SK-N-SH (cell line): ENCODE data around the gene ATP6V0E2. TPM values are rescaled to one million over a fixed set of nuclear protein-coding genes. Genes with fewer than 3 reads are reported as not detected.

Source experiments
- CTCF ChIA-PET: fragments of 300-600, 350-600 bp; formaldehyde crosslinking; extraction: SDS; loops from one replicate; lab custom pipeline; 2021; lab: Yijun Ruan, JAX
- POLR2A ChIA-PET: fragments of 350-600 bp; sonication (Branson Sonifier 250); formaldehyde crosslinking; extraction: SDS; loops from one replicate; lab custom pipeline; 2020; ENCODE audit warnings: antibody characterized with exemption, inconsistent platforms; lab: Yijun Ruan, JAX
- DNase-seq: peaks from one replicate; pipeline ENCODE4 v3.0.0; 2012
- H2AFZ ChIP-seq: fragments of 200-600 bp; sonication (generic); 2 replicates; pipeline ENCODE4 v1.8.1; 2016; ENCODE audit warnings: antibody characterized with exemption, mild to moderate bottlenecking, low read depth
- H3F3A ChIP-seq: fragments of 200-600 bp; sonication (generic); replicated peaks from 2 replicates; pipeline ENCODE3; 2016; ENCODE audit warnings: antibody characterized with exemption, mild to moderate bottlenecking; ENCODE audit not compliant: insufficient read depth
- H3K27ac ChIP-seq, 2 experiments: fragments of 200-500 bp in 1 of 2; fragments of 200-600 bp in 1 of 2; sonication (Bioruptor generic) in 1 of 2; sonication (generic), shearing (Covaris generic) in 1 of 2; 2 replicates each; pipeline versions ENCODE4 v1.5.1 to v1.6.1; 2014 to 2016; ENCODE audit warnings: low read depth in 2 of 2, inconsistent platforms in 1 of 2, low read length in 1 of 2, mild to moderate bottlenecking in 1 of 2, mixed read lengths in 1 of 2
- H3K27me3 ChIP-seq: fragments of 200-600 bp; sonication (generic), shearing (Covaris generic); 2 replicates; pipeline ENCODE4 v1.6.1; 2016; ENCODE audit warnings: mixed run types; ENCODE audit not compliant: insufficient read depth
- H3K36me3 ChIP-seq, 2 experiments: fragments of 200-500 bp in 1 of 2; fragments of 200-600 bp in 1 of 2; sonication (Bioruptor generic) in 1 of 2; sonication (generic) in 1 of 2; replicated peaks in 1 of 2; 2 replicates each; pipeline versions ENCODE3 to v1.5.1; 2014 to 2016; ENCODE audit warnings: low read length in 1 of 2, mild to moderate bottlenecking in 1 of 2; ENCODE audit not compliant: insufficient read depth in 2 of 2, control insufficient read depth in 1 of 2
- H3K4me1 ChIP-seq, 2 experiments: fragments of 200-500 bp in 1 of 2; fragments of 200-600 bp in 1 of 2; sonication (Bioruptor generic) in 1 of 2; sonication (generic), shearing (Covaris generic) in 1 of 2; 2 replicates each; pipeline versions ENCODE4 v1.5.1 to v1.6.1; 2014 to 2016; ENCODE audit warnings: low read depth in 1 of 2, low read length in 1 of 2, mixed run types in 1 of 2; ENCODE audit not compliant: insufficient read depth in 2 of 2, control insufficient read depth in 1 of 2
- H3K4me2 ChIP-seq: fragments of 200-600 bp; sonication (generic), shearing (Covaris generic); 2 replicates; pipeline ENCODE4 v1.6.1; 2017; ENCODE audit warnings: mixed run types
- H3K4me3 ChIP-seq, 2 experiments: fragments of 200-500 bp in 1 of 2; fragments of 200-600 bp in 1 of 2; sonication (Bioruptor generic) in 1 of 2; sonication (generic), shearing (Covaris generic) in 1 of 2; 2 replicates each; pipeline versions ENCODE4 v1.5.1 to v1.8.1; 2014 to 2016; ENCODE audit warnings: low read depth in 2 of 2, inconsistent platforms in 1 of 2, low read length in 1 of 2, mild to moderate bottlenecking in 1 of 2, mixed read lengths in 1 of 2, moderate library complexity in 1 of 2
- H3K79me2 ChIP-seq: fragments of 200-600 bp; sonication (generic); 2 replicates; pipeline ENCODE4 v1.8.1; 2017; ENCODE audit warnings: mild to moderate bottlenecking; ENCODE audit not compliant: insufficient read depth
- H3K9ac ChIP-seq: fragments of 200-600 bp; sonication (generic); 2 replicates; pipeline ENCODE4 v1.6.1; 2017; ENCODE audit warnings: mixed run types
- H3K9me2 ChIP-seq: fragments of 200-600 bp; sonication (generic); 2 replicates; pipeline ENCODE4 v1.6.1; 2017; ENCODE audit warnings: mixed run types
- H3K9me3 ChIP-seq: fragments of 200-600 bp; sonication (generic); 2 replicates; pipeline ENCODE4 v1.6.1; 2017; ENCODE audit warnings: mixed run types, mild to moderate bottlenecking, moderate library complexity
- H4K20me1 ChIP-seq: fragments of 200-600 bp; sonication (generic); 2 replicates; pipeline ENCODE4 v1.6.1; 2017; ENCODE audit warnings: mild to moderate bottlenecking, mixed run types; ENCODE audit not compliant: insufficient read depth
- CTCF ChIP-seq: fragments of 200-600 bp; sonication (generic); IDR thresholded peaks from 2 replicates; pipeline ENCODE4 v1.6.1; 2017; ENCODE audit warnings: antibody characterized with exemption, mild to moderate bottlenecking, moderate library complexity
- ELF1 ChIP-seq: IDR thresholded peaks from 2 replicates; pipeline ENCODE4 v1.4.0; 2012
- FOSL2 ChIP-seq: IDR thresholded peaks from 2 replicates; pipeline ENCODE4 v1.4.0; 2012; ENCODE audit warnings: low read depth, mild to moderate bottlenecking, moderate library complexity, borderline replicate concordance
- FOXM1 ChIP-seq: IDR thresholded peaks from 2 replicates; pipeline ENCODE4 v1.4.0; 2012; ENCODE audit warnings: low read depth, mild to moderate bottlenecking
- GABPA ChIP-seq: IDR thresholded peaks from 2 replicates; pipeline ENCODE4 v1.4.0; 2012; ENCODE audit warnings: low read depth, mild to moderate bottlenecking
- GATA2 ChIP-seq: sonication (generic); formaldehyde crosslinking; IDR thresholded peaks from 2 replicates; pipeline ENCODE4 v1.5.0; 2020; ENCODE audit warnings: mild to moderate bottlenecking, missing genetic modification reagents
- MEF2A ChIP-seq: IDR thresholded peaks from 2 replicates; pipeline ENCODE4 v1.4.0; 2012; ENCODE audit warnings: low read depth, borderline replicate concordance
- MXI1 ChIP-seq: IDR thresholded peaks from 2 replicates; pipeline ENCODE4 v1.6.1; 2012; ENCODE audit warnings: mild to moderate bottlenecking, low read depth, low read length, improper control_type of control experiment
- NFIC ChIP-seq: IDR thresholded peaks from 2 replicates; pipeline ENCODE4 v1.4.0; 2012; ENCODE audit warnings: borderline replicate concordance
- NRF1 ChIP-seq: IDR thresholded peaks from 2 replicates; pipeline ENCODE4 v1.6.1; 2012; ENCODE audit warnings: low read depth, mild to moderate bottlenecking, low read length
- RAD21 ChIP-seq: IDR thresholded peaks from 2 replicates; pipeline ENCODE4 v1.6.1; 2012; ENCODE audit warnings: mild to moderate bottlenecking, low read length
- REST ChIP-seq: IDR thresholded peaks from 2 replicates; pipeline ENCODE4 v1.6.1; 2012; ENCODE audit warnings: mild to moderate bottlenecking, low read depth, low read length, moderate library complexity
- SMC3 ChIP-seq: IDR thresholded peaks from 2 replicates; pipeline ENCODE4 v1.6.1; 2012; ENCODE audit warnings: low read depth, low read length, improper control_type of control experiment
- TCF12 ChIP-seq: IDR thresholded peaks from 2 replicates; pipeline ENCODE4 v1.4.0; 2012
- USF1 ChIP-seq: IDR thresholded peaks from 2 replicates; pipeline ENCODE4 v1.4.0; 2012; ENCODE audit warnings: low read depth, borderline replicate concordance
- USF2 ChIP-seq: fragments of 150-350 bp; IDR thresholded peaks from 2 replicates; pipeline ENCODE4 v1.6.1; 2017; ENCODE audit warnings: antibody characterized with exemption, low read length, low read depth, borderline replicate concordance
- YY1 ChIP-seq: IDR thresholded peaks from 2 replicates; pipeline ENCODE4 v1.4.0; 2012; ENCODE audit warnings: low read depth, mild to moderate bottlenecking
- ZBTB33 ChIP-seq: IDR thresholded peaks from 2 replicates; pipeline ENCODE4 v1.4.0; 2012; ENCODE audit warnings: low read depth, borderline replicate concordance
- WGBS: methylation state at CpG from one replicate; pipeline ENCODE4 v1.1.6; 2017; ENCODE audit warnings: low lambda C conversion rate; 5-methylcytosine and 5-hydroxymethylcytosine counted together
- polyA plus RNA-seq, 3 experiments: library from polyadenylated mRNA; depleted of rRNA; stranded (reverse); fragments of >200 nt; gene quantifications; 2 replicates each; pipeline ENCODE4 v1.2.3, GENCODE V29; 2012

Gene ATP6V0E2
- polyA plus RNA-seq, 1 of the 3 experiments (the other 2 are of a cell fraction), result 49.6 TPM

- no peak overlapping the region for H3K4me3 ChIP-seq
- H3F3A ChIP-seq, result no peaks in the 10 kb centered on the region
- H3K27me3 ChIP-seq, result no peaks in the 10 kb centered on the region
- H3K4me2 ChIP-seq, result no peak overlapping the region
- no peak for DNase-seq
- ChIA-PET CTCF (interaction anchor here (1.1 to 2.1 kb wide), 7 partner anchors 11 to 109 kb away, joined by 3 to 8 read pairs (median 5); no protein-coding TSS in a partner anchor), POLR2A (interaction anchor here (0.8 to 1.2 kb wide), 2 partner anchors 11 to 13 kb away, joined by 3 read pairs; partner anchors contain the start of gene ZNF862)
- no peaks in the 10 kb centered on the region for H3K79me2 ChIP-seq
- no peak overlapping the region for H3K27ac ChIP-seq
- no peaks in the 10 kb centered on the region for H3K9me2 ChIP-seq
- no peak for TF ChIP-seq NRF1
- no peak for TF ChIP-seq MXI1
- no peak for TF ChIP-seq RAD21
- no peak for TF ChIP-seq MEF2A
- TF ChIP-seq CTCF, result no peak
- no peak for TF ChIP-seq GABPA
- no peak for TF ChIP-seq FOSL2
- no peak for TF ChIP-seq FOXM1
- no peak for TF ChIP-seq YY1
- TF ChIP-seq USF1, result no peak
- TF ChIP-seq USF2, result no peak
- no peak for TF ChIP-seq ZBTB33
- no peak for TF ChIP-seq NFIC
- no peak for TF ChIP-seq TCF12
- TF ChIP-seq GATA2 (CRISPR knock-in tag), result no peak
- no peak for TF ChIP-seq ELF1
- TF ChIP-seq REST, result no peak
- no peak for TF ChIP-seq SMC3
- H4K20me1 ChIP-seq, result no peaks in the 10 kb centered on the region
- no peak overlapping the region for H2AFZ ChIP-seq
- H3K4me1 ChIP-seq, result peaks cover 16% of the 10 kb centered on the region in 2 experiments
- H3K9ac ChIP-seq, result no peak overlapping the region
- WGBS, result 90% methylated on average over 4 of the region's 4 CpGs
- H3K9me3 ChIP-seq, result no peaks in the 10 kb centered on the region
- H3K36me3 ChIP-seq, result peaks cover 13 to 39% of the 10 kb centered on the region in 2 experiments
Observed at GRCh38 chr7:149850716-149851115, 23.1 kb upstream of the ATP6V0E2 start.
